Heart right ventricle (tissue), 16 donors: ENCODE data around the gene CTNNB1. TPM values are rescaled to one million over a fixed set of nuclear protein-coding genes. Genes with fewer than 3 reads are reported as not detected.

ENCODE experiments used
- ATAC-seq, 8 donors: fragments of 200-7000 bp; cut with Tn5 transposase; one replicate each; pipeline ENCODE4 v1.9.1; 2020; ENCODE audit warnings: mild to moderate bottlenecking in 8 of 8, moderate library complexity in 8 of 8, moderate number of reproducible peaks in 1 of 8
- DNase-seq, 2 donors: peaks; one replicate each; pipeline ENCODE4 v3.0.0-alpha.2; 2020
- H3K27ac ChIP-seq, 10 donors: fragments of 200-600 bp; sonication (generic) in 2 of 10; one replicate each; pipeline versions ENCODE4 v1.5.0 to v1.8.0; 2020 to 2022; ENCODE audit warnings: mild to moderate bottlenecking in 3 of 10
- H3K27me3 ChIP-seq, 7 donors: fragments of 200-600 bp; one replicate each; pipeline ENCODE4 v1.8.0; 2021 to 2022; ENCODE audit warnings: mild to moderate bottlenecking in 2 of 7
- H3K36me3 ChIP-seq, 9 donors: fragments of 200-600 bp; sonication (generic) in 1 of 9; one replicate each; pipeline versions ENCODE4 v1.5.0 to v1.8.0; 2020 to 2022; ENCODE audit warnings: mild to moderate bottlenecking in 2 of 9
- H3K4me1 ChIP-seq, 9 donors: fragments of 200-600 bp; sonication (generic) in 1 of 9; one replicate each; pipeline versions ENCODE4 v1.5.0 to v1.8.0; 2020 to 2022; ENCODE audit warnings: mild to moderate bottlenecking in 4 of 9
- H3K4me3 ChIP-seq, 10 donors: fragments of 200-600 bp; sonication (generic) in 2 of 10; one replicate each; pipeline versions ENCODE4 v1.5.0 to v1.8.0; 2020 to 2022; ENCODE audit warnings: mild to moderate bottlenecking in 7 of 10, moderate library complexity in 2 of 10
- H3K9me3 ChIP-seq, 11 donors: fragments of 200-600 bp in 10 of 11; sonication (generic) in 2 of 11; one replicate each; pipeline versions ENCODE4 v1.5.0 to v1.8.0; 2013 to 2022; ENCODE audit warnings: mild to moderate bottlenecking in 2 of 11, control low read depth in 1 of 11, moderate library complexity in 1 of 11
- CTCF ChIP-seq, 9 donors: fragments of 200-600 bp; sonication (generic) in 2 of 9; IDR thresholded peaks; one replicate each; pipeline versions ENCODE4 v1.5.0 to v1.8.0; 2021 to 2022; ENCODE audit warnings: antibody characterized with exemption in 9 of 9, mild to moderate bottlenecking in 5 of 9, moderate library complexity in 1 of 9
- whole genome bisulfite sequencing, 2 donors: extraction: QIAGEN DNeasy Blood & Tissue Kit; methylation state at CpG; one replicate each; pipeline ENCODE4 v1.1.7; 2013; ENCODE audit warnings: inconsistent platforms in 1 of 2; 5-methylcytosine and 5-hydroxymethylcytosine counted together
- intact Hi-C, 10 donors: fragments of 100-400 bp; cut with DNase I; formaldehyde crosslinking; loops; one replicate each; pipeline versions ENCODE4 v1.11.1 to v1.14.2; 2022
- polyA plus RNA-seq, 2 donors: library from polyadenylated mRNA; stranded (reverse); fragments of 200-250 nt; gene quantifications; one replicate each; pipeline ENCODE4 v1.2.3, GENCODE V29; 2013
- total RNA-seq, 10 donors: library from RNA; stranded (reverse); fragmentation: NEBNext Ultra II Directional in 3 of 10; extraction: Animal tissue kit (Norgen Biotek cat#: 25700) in 3 of 10; gene quantifications; one replicate each; pipeline versions ENCODE4 v1.2.1 to v1.2.4, GENCODE V29; 2021 to 2023
- donor health status: Arrhythmogenic right ventricular cardiomyopathy.
- donor health status: ischemic (EF 13 %, LVEDD 7.1; RV severe dilation, severe dysfunction).
- donor health status: healthy with polysubstance abuse.
- donor health status: DM: no; HTN: yes; CAD: no.
- donor health status: DM: no; HTN: no; CAD: no.
- donor health status: ischemic (EF 25% LVEDD 6.9; RV normal size, moderate dysfunction).
- donor health status: ischemic (EF 25% LVEDD 5.7; RV mildly dilated, moderate dysfunction).
- donor health status: healthy.
- donor health status: DM: yes; HTN: yes; CAD: no.
- donor health status: Ischemic cardiomyopathy.
- donor health status: ischemic (EF 35%, LVEDD 5.7; RV mildly dilated, moderate dysfunction).
- donor health status: nonischemic (EF 11% LVEDD 7.7; RV severe dilation, severe dysfunction).
- donor health status: DM: yes; HTN: yes; CAD: no.
- donor health status: PGD.
- donor health status: ischemic (EF 29% LVEDD 5.4; RV normal size, mild dysfunction).
- donor health status: nonischemic (EF 23%, LVEDD 6.1; RV moderate dilation, normal function).

CTNNB1 gene
- total and polyA plus RNA-seq, 12 donors: 33.2 to 218 (median 172) TPM

- TF ChIP-seq CTCF (IDR thresholded peaks at IDR 0.05): no peak
- H3K9me3 ChIP-seq: no peaks in the 10 kb centered on the region
- H3K4me1 ChIP-seq: no peaks in the 10 kb centered on the region
- no peak overlapping the region for H3K27ac ChIP-seq
- ATAC-seq (no peak), DNase-seq (no peak)
- H3K36me3 ChIP-seq: no peaks in the 10 kb centered on the region
- H3K4me3 ChIP-seq: no peak overlapping the region
- intact Hi-C loops: no loop called here
- no peaks in the 10 kb centered on the region for H3K27me3 ChIP-seq
- WGBS, 2 donors: 88 to 90% methylated on average over 3 of the region's 3 CpGs
Observed at GRCh38 chr3:41159588-41160189, 39.6 kb upstream of the CTNNB1 start.

GRCh38 chr3:41162541-41162940 is 36.8 kb upstream of the CTNNB1 start:
- ATAC-seq: no peak
- TF ChIP-seq CTCF (IDR thresholded peaks at IDR 0.05): no peak
- WGBS, 2 donors: 92 to 93% methylated on average over 3 of the region's 3 CpGs

GRCh38 chr3:41163006-41163405 is 36.3 kb upstream of the CTNNB1 start:
- intact Hi-C loops: no loop called here
- Histone ChIP-seq H3K4me3 (no peak overlapping the region), H3K27ac (no peak overlapping the region), H3K36me3 (no peaks in the 10 kb centered on the region), H3K9me3 (no peaks in the 10 kb centered on the region), H3K27me3 (no peaks in the 10 kb centered on the region), H3K4me1 (no peaks in the 10 kb centered on the region)
- ATAC-seq (no peak), DNase-seq (no peak)
- TF ChIP-seq CTCF (IDR thresholded peaks at IDR 0.05): no peak
- 49 to 58% methylated on average over 1 of the region's 1 CpG for WGBS, 2 donors

More at GRCh38 chr3:41162541-41162940, 36.8 kb upstream of the CTNNB1 start:
- Histone ChIP-seq H3K4me1 (no peaks in the 10 kb centered on the region), H3K27ac (no peak overlapping the region), H3K27me3 (no peaks in the 10 kb centered on the region), H3K36me3 (no peaks in the 10 kb centered on the region), H3K9me3 (no peaks in the 10 kb centered on the region), H3K4me3 (no peak overlapping the region)
- intact Hi-C loops: no loop called here
- no peak for DNase-seq

GRCh38 chr3:41163421-41163820 is 35.9 kb upstream of the CTNNB1 start:
- intact Hi-C loops: no loop called here

More at GRCh38 chr3:41163421-41163820, 35.9 kb upstream of the CTNNB1 start:
- Histone ChIP-seq H3K27ac (no peak overlapping the region), H3K4me1 (no peaks in the 10 kb centered on the region), H3K4me3 (no peak overlapping the region), H3K9me3 (no peaks in the 10 kb centered on the region), H3K27me3 (no peaks in the 10 kb centered on the region), H3K36me3 (no peaks in the 10 kb centered on the region)
- ATAC-seq: no peak
- DNase-seq: no peak
- TF ChIP-seq CTCF (IDR thresholded peaks at IDR 0.05): no peak
- 62 to 72% methylated on average over 3 of the region's 3 CpGs for WGBS, 2 donors
